HEK293 (cell line): ENCODE data around the gene KCNIP2.

Experiments
- CTCF ChIA-PET: fragments of 350-600 bp; formaldehyde crosslinking; extraction: SDS; loops from one replicate; lab custom pipeline; 2021; ENCODE audit warnings: antibody characterized with exemption; lab: Yijun Ruan, JAX
- POLR2A ChIA-PET: fragments of 300-600 bp; formaldehyde crosslinking; extraction: SDS; loops from one replicate; lab custom pipeline; 2020; ENCODE audit warnings: antibody characterized with exemption, inconsistent platforms; lab: Yijun Ruan, JAX
- H3K27ac ChIP-seq: fragments of 200-500 bp; sonication (Bioruptor generic); 2 replicates; pipeline ENCODE4 v1.5.1; 2014; ENCODE audit warnings: low read depth, low read length, control low read depth, inconsistent platforms; ENCODE audit errors: extremely low read depth
- H3K36me3 ChIP-seq, 2 experiments: fragments of 200-500 bp in 1 of 2; sonication (Bioruptor generic) in 1 of 2; 1 replicate in 1 of 2; 2 replicates in 1 of 2; pipeline ENCODE4 v1.5.1; 2014 to 2017; ENCODE audit warnings: inconsistent platforms in 2 of 2, low read length in 2 of 2; ENCODE audit not compliant: control insufficient read depth in 2 of 2, insufficient read depth in 1 of 2
- H3K4me1 ChIP-seq: fragments of 200-500 bp; sonication (Bioruptor generic); 2 replicates; pipeline ENCODE4 v1.5.1; 2014; ENCODE audit warnings: mild to moderate bottlenecking, low read length, inconsistent platforms; ENCODE audit not compliant: control insufficient read depth, insufficient read depth
- H3K4me3 ChIP-seq: 2 replicates; pipeline ENCODE4 v1.5.1; 2011; ENCODE audit warnings: low read depth, mild to moderate bottlenecking, control low read depth, low read length, moderate library complexity
- H3K9me3 ChIP-seq: fragments of 200-500 bp; sonication (Bioruptor generic); 2 replicates; pipeline ENCODE4 v1.5.1; 2014; ENCODE audit warnings: low read depth, low read length, inconsistent platforms; ENCODE audit not compliant: control insufficient read depth, insufficient read depth
- IKZF3 ChIP-seq: fragments of 450-650 bp; IDR thresholded peaks from 2 replicates; pipeline ENCODE4 v1.5.0; 2018; ENCODE audit warnings: missing biosample characterization, mild to moderate bottlenecking, missing genetic modification characterization, moderate library complexity
- MZF1 ChIP-seq: fragments of 450-650 bp; formaldehyde crosslinking; IDR thresholded peaks from 2 replicates; pipeline ENCODE4 v1.5.1; 2017; ENCODE audit warnings: missing biosample characterization, missing genetic modification characterization, borderline replicate concordance
- PRDM10 ChIP-seq: fragments of 450-650 bp; formaldehyde crosslinking; IDR thresholded peaks from 2 replicates; pipeline ENCODE4 v1.5.1; 2016; ENCODE audit warnings: missing biosample characterization, missing genetic modification characterization
- SP2 ChIP-seq: fragments of 450-650 bp; formaldehyde crosslinking; IDR thresholded peaks from 2 replicates; pipeline ENCODE4 v1.5.1; 2016; ENCODE audit warnings: missing biosample characterization, missing genetic modification characterization
- ZBTB20 ChIP-seq: fragments of 450-650 bp; formaldehyde crosslinking; IDR thresholded peaks from 2 replicates; pipeline ENCODE4 v1.5.1; 2016; ENCODE audit warnings: missing biosample characterization, missing genetic modification characterization
- ZBTB26 ChIP-seq: fragments of 450-650 bp; formaldehyde crosslinking; optimal IDR thresholded peaks from 2 replicates; pipeline ENCODE3; 2016; ENCODE audit warnings: missing biosample characterization, mild to moderate bottlenecking, missing genetic modification characterization
- ZBTB6 ChIP-seq: fragments of 450-650 bp; formaldehyde crosslinking; IDR thresholded peaks from 2 replicates; pipeline ENCODE4 v1.5.1; 2017; ENCODE audit warnings: missing biosample characterization, missing genetic modification characterization
- ZBTB7A ChIP-seq: fragments of 450-650 bp; formaldehyde crosslinking; IDR thresholded peaks from 2 replicates; pipeline ENCODE4 v1.5.1; 2016; ENCODE audit warnings: low read depth, missing biosample characterization, missing genetic modification characterization
- ZNF132 ChIP-seq: fragments of 450-650 bp; formaldehyde crosslinking; IDR thresholded peaks from 2 replicates; pipeline ENCODE4 v1.5.1; 2017; ENCODE audit warnings: missing biosample characterization, missing genetic modification characterization, borderline replicate concordance
- ZNF157 ChIP-seq: fragments of 450-650 bp; formaldehyde crosslinking; IDR thresholded peaks from 2 replicates; pipeline ENCODE4 v1.5.1; 2016; ENCODE audit warnings: missing biosample characterization, missing genetic modification characterization
- ZNF239 ChIP-seq: fragments of 450-650 bp; formaldehyde crosslinking; IDR thresholded peaks from 2 replicates; pipeline ENCODE4 v1.5.1; 2016; ENCODE audit warnings: missing biosample characterization, missing genetic modification characterization
- ZNF302 ChIP-seq: fragments of 450-650 bp; formaldehyde crosslinking; IDR thresholded peaks from 2 replicates; pipeline ENCODE4 v1.5.1; 2016; ENCODE audit warnings: missing biosample characterization, missing genetic modification characterization, low read depth
- ZNF335 ChIP-seq: fragments of 450-650 bp; formaldehyde crosslinking; conservative IDR thresholded peaks from 2 replicates; pipeline ENCODE4 v1.5.1; 2016; ENCODE audit warnings: missing biosample characterization, missing genetic modification characterization
- ZNF391 ChIP-seq: fragments of 450-650 bp; formaldehyde crosslinking; IDR thresholded peaks from 2 replicates; pipeline ENCODE4 v1.5.1; 2016; ENCODE audit warnings: low read depth, missing biosample characterization, missing genetic modification characterization, borderline replicate concordance
- ZNF398 ChIP-seq: fragments of 450-650 bp; formaldehyde crosslinking; IDR thresholded peaks from 2 replicates; pipeline ENCODE4 v1.5.1; 2017; ENCODE audit warnings: missing biosample characterization, missing genetic modification characterization
- ZNF48 ChIP-seq: fragments of 450-650 bp; formaldehyde crosslinking; IDR thresholded peaks from 2 replicates; pipeline ENCODE4 v1.5.1; 2016; ENCODE audit warnings: missing biosample characterization, missing genetic modification characterization
- ZNF488 ChIP-seq: fragments of 450-650 bp; formaldehyde crosslinking; IDR thresholded peaks from 2 replicates; pipeline ENCODE4 v1.5.1; 2016; ENCODE audit warnings: missing biosample characterization, missing genetic modification characterization
- ZNF513 ChIP-seq: fragments of 450-650 bp; IDR thresholded peaks from 2 replicates; pipeline ENCODE4 v1.5.1; 2018; ENCODE audit warnings: missing biosample characterization, missing genetic modification characterization
- ZNF548 ChIP-seq: fragments of 450-650 bp; formaldehyde crosslinking; IDR thresholded peaks from 2 replicates; pipeline ENCODE4 v1.5.1; 2016; ENCODE audit warnings: missing biosample characterization, missing genetic modification characterization
- ZNF600 ChIP-seq: fragments of 450-650 bp; formaldehyde crosslinking; IDR thresholded peaks from 2 replicates; pipeline ENCODE4 v1.5.1; 2016; ENCODE audit warnings: missing biosample characterization, missing genetic modification characterization
- ZSCAN5A ChIP-seq: fragments of 450-650 bp; formaldehyde crosslinking; IDR thresholded peaks from 2 replicates; pipeline ENCODE4 v1.5.1; 2016; ENCODE audit warnings: missing biosample characterization, missing genetic modification characterization

The KCNIP2 gene

GRCh38 chr10:101818119-101818871 is 25.3 kb downstream of the KCNIP2 start, which contains the start of gene OGA (continued):
- TF ChIP-seq MZF1 (tag by site-specific recombination) (no peak), ZNF398 (tag by site-specific recombination) (peak; percentile 64), SP2 (tag by site-specific recombination) (peak; percentile 95), ZBTB26 (tag by site-specific recombination) (peak; percentile 47), ZNF391 (tag by site-specific recombination) (peak; percentile 88; the same call in 1 of the 2 replicates), ZNF48 (tag by site-specific recombination) (no peak), ZSCAN5A (no peak)

GRCh38 chr10:101817337-101818118 is 26.1 kb downstream of the KCNIP2 start:
- H3K27ac ChIP-seq = peak overlapping the region; percentile 90
- POLR2A ChIA-PET = interaction anchor here (0.6 to 2.5 kb wide), 18 partner anchors 9 to 588 kb away, joined by 3 to 24 read pairs (median 4); partner anchors contain the start of genes DPCD, NPM3 and POLL
- peaks cover 0 to 7% of the 10 kb centered on the region in 2 experiments; a peak in 2 of 3 replicates for H3K36me3 ChIP-seq
- no peaks in the 10 kb centered on the region for H3K9me3 ChIP-seq
- CTCF ChIA-PET = interaction anchor here (0.6 to 2.6 kb wide), 9 partner anchors 10 to 544 kb away, joined by 3 to 17 read pairs (median 6); no protein-coding TSS in a partner anchor
- peak overlapping the region; percentile 92 for H3K4me3 ChIP-seq
- H3K4me1 ChIP-seq = peaks cover 9% of the 10 kb centered on the region
- TF ChIP-seq ZBTB6 (tag by site-specific recombination) (peak; percentile 68; the same call in 1 of the 2 replicates), ZNF513 (tag by site-specific recombination) (no peak), PRDM10 (peak; percentile 69), IKZF3 (tag by site-specific recombination) (0 out of 2 replicates have a peak, but pooled peaks have one; percentile 62), ZNF548 (no peak), ZNF488 (tag by site-specific recombination) (no peak), ZBTB20 (tag by site-specific recombination) (peak; percentile 52; the same call in 1 of the 2 replicates), ZNF157 (no peak), ZBTB7A (tag by site-specific recombination) (peak; percentile 43; the same call in 1 of the 2 replicates), ZNF239 (tag by site-specific recombination) (no peak), ZNF302 (no peak), ZNF132 (no peak), ZNF600 (tag by site-specific recombination) (peak; percentile 95), SP2 (tag by site-specific recombination) (peak; percentile 63), ZNF335 (tag by site-specific recombination) (peak; percentile 99)
